Activated gamma-delta T cell treated with Interleukin-2 at 50 U/mL for 16 hours (primary cell): ENCODE data around the gene ADAMTSL2.
A peak's percentile ranks its signal among the peaks of the same experiment; 100 is the strongest.

Experiments used
- DNase-seq: peaks from one replicate; pipeline ENCODE4 v3.0.0-alpha.2; 2020

ADAMTSL2 gene

GRCh38 chr9:133502112-133502511, 32.4 kb upstream of the ADAMTSL2 start:
- no peak for DNase-seq

GRCh38 chr9:133505186-133505830, 29.2 kb upstream of the ADAMTSL2 start:
- no peak for DNase-seq

- DNase-seq = no peak
Measured at GRCh38 chr9:133505901-133506652, 28.4 kb upstream of the ADAMTSL2 start.

GRCh38 chr9:133506653-133507038, 27.9 kb upstream of the ADAMTSL2 start:
- DNase-seq = no peak

- no peak for DNase-seq
Measured at GRCh38 chr9:133507246-133507965, 27.1 kb upstream of the ADAMTSL2 start.

GRCh38 chr9:133508046-133508445, 26.5 kb upstream of the ADAMTSL2 start:
- no peak for DNase-seq

GRCh38 chr9:133509179-133510083, 25.1 kb upstream of the ADAMTSL2 start:
- peak; percentile 34 for DNase-seq

GRCh38 chr9:133510926-133511505, 23.5 kb upstream of the ADAMTSL2 start:
- no peak for DNase-seq

GRCh38 chr9:133511607-133512006, 22.9 kb upstream of the ADAMTSL2 start:
- DNase-seq = no peak

- DNase-seq = no peak
Measured at GRCh38 chr9:133512253-133513213, 22.0 kb upstream of the ADAMTSL2 start.

- no peak for DNase-seq
Measured at GRCh38 chr9:133513214-133514100, 21.0 kb upstream of the ADAMTSL2 start.

- DNase-seq = no peak
Measured at GRCh38 chr9:133514460-133515239, 19.9 kb upstream of the ADAMTSL2 start.

GRCh38 chr9:133515240-133515610, 19.3 kb upstream of the ADAMTSL2 start:
- DNase-seq = no peak

- DNase-seq = no peak
Measured at GRCh38 chr9:133515615-133516255, 18.8 kb upstream of the ADAMTSL2 start.

- no peak for DNase-seq
Measured at GRCh38 chr9:133516256-133516960, 18.1 kb upstream of the ADAMTSL2 start.

GRCh38 chr9:133516961-133517350, 17.5 kb upstream of the ADAMTSL2 start:
- no peak for DNase-seq

- no peak for DNase-seq
Measured at GRCh38 chr9:133517711-133518110, 16.8 kb upstream of the ADAMTSL2 start.

GRCh38 chr9:133518200-133518599, 16.3 kb upstream of the ADAMTSL2 start:
- no peak for DNase-seq
